HG03460 (cell line): ENCODE data around the gene MYO1D.
A peak's percentile ranks its signal among the peaks of the same experiment; 100 is the strongest.
"Not testable (repeated sequence)": the region's sequence is repeated elsewhere in the genome, so short reads cannot be mapped to it uniquely, and the experiment has no call there.

ENCODE experiments used
- ATAC-seq: cut with Tn5 transposase; IDR thresholded peaks from one replicate; pipeline ENCODE4 v1.9.1; 2021; ENCODE audit not compliant: unreplicated experiment

Gene MYO1D

GRCh38 chr17:32896647-32897258 is 19.8 kb upstream of the MYO1D start:
- ATAC-seq = no peak

GRCh38 chr17:32894245-32894644 is 17.3 kb upstream of the MYO1D start:
- no peak for ATAC-seq

GRCh38 chr17:32887410-32887809 is 10.5 kb upstream of the MYO1D start:
- not testable (repeated sequence) for ATAC-seq

- ATAC-seq = not testable (repeated sequence)
Measured at GRCh38 chr17:32886951-32887350, 10.0 kb upstream of the MYO1D start.

DNA sequence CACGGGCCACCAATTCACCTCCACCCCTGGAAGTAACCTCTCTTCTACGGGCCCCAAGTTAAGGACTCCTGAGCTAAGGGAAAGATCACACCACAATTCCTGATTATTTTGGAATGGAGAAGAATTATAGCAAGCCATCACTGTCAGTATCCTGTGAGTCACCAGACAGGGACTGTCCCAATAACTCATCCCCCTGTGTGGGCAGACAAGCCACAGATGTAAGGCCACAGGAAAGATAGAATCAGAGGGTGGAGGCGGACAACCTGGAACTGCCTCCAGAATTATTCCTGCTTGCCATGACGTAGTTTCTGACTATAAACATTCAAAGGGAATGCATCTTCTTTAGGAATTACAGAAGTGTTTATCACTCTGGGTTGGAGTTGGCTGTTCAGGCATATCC is 5.8 kb upstream of the MYO1D start:
- ATAC-seq = no peak

GRCh38 chr17:32882029-32882428 is 5.1 kb upstream of the MYO1D start:
- no peak for ATAC-seq

DNA sequence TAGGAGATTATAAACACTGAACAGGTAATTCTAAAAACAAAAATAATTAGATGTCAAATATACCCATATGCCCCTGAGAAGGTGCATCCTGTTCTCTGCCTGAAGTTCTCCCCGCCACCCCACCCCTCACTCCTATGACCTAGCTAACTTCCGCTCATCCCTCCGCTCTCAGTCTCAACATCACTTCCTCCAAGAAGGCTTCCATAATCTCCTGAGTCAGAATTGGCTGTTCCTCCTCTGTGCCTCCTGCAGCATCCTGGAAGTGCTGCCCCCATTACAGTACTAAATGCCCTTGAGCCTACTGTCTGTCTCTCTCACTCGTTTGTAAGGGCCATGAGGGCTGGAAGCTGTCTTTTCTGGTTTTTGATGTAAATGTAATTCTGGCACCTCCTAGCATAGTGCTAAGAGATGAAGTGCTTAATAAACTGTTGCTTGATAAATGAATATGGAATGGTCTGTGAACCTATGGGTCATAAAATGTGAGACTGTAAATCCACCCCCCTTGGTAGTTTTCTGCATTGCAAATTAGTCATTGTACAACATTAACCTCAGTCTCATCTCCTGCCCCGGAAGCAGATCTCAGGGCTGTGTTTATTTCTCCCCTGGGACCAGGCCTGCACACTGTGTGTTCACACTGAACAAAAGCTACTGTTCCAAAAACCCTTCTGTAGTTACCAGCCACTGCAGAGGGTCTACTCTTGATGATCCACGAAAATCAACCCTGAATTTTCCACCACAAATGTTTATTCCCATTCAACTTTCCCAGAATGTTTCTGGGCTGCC is 3.9 kb upstream of the MYO1D start:
- ATAC-seq = no peak

GRCh38 chr17:32879134-32879533 is 2.2 kb upstream of the MYO1D start:
- no peak for ATAC-seq

DNA sequence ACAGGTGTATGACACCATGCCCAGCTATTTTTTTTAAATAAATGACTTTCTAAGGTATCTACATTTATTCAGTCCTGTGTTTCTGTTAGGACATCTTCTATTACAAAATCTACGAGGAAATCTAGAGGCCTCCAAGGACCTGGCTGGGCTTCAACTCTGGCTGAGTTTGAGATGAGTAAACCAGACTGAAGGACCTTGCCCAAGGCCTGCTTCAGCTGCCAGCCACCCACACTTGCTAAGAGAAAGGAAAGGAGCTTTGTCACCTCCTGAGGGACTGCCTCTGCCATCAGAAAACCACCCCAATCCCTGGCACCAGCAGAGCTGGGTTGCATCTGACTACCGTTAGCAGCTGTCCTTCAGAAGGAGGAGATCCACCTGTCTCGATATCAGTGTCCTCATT is 1.3 kb upstream of the MYO1D start:
- ATAC-seq = no peak

GRCh38 chr17:32877164-32877764 is 340 bp upstream of the MYO1D start:
- peak; percentile 77 for ATAC-seq

GRCh38 chr17:32875923-32876416 is 954 bp downstream of the MYO1D start:
- no peak for ATAC-seq

- no peak for ATAC-seq
Measured at GRCh38 chr17:32875230-32875917, 1.6 kb downstream of the MYO1D start.

DNA sequence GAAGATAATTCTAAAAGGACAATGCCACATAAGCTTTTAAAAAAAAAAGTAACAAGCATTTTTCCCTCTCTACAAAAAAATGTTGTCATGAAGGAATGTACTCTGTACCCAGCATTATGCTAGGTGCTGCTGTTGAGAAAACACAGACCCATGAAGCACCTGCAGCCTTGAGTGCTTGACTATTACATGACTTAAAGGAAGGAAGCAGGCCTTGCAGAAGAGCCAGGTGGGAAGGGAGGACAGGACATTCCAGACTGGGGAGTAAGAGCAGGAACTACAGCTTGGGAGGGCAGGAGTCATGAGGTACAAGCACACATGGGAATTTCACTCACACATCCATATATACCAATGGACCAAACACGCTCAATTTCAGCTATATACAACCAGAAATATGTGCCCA is 3.8 kb downstream of the MYO1D start:
- no peak for ATAC-seq

DNA sequence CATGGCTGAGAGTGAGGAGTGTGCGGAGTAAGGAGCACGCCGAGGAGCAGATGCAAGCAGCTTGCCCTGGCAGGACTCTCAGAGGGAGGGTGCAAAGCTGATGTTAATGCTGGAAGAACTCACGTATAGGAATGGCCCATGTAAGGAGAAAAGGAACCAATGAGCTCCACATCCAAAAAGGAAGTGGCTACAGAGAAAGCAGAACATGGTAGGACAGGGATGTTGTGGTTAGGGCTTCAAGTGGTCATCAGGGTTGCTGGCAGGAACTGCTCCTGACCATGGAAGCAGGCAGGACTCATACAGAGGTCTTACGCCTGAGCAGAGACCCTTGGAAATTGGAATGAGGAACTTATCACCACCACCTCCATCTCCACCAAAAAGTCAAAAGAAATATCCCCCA is 5.2 kb downstream of the MYO1D start:
- ATAC-seq = no peak

DNA sequence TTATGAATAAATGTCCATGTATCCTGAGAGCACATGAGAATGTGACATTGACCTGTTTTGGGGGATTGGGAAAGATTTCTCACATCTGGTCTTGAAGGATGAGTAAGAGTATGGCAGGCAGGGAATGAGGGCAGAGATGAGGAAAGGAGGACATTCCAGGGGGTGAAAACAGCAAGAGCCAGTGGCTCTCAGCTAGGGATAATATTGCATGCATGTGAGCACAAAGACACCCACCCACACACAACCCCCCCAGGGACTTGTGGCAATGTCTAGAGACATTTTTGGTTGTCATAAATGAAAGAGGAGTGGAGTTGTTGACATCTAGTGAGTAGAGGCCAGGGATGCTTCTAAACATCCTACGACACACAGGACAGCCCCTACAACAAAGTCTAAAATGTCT is 6.0 kb downstream of the MYO1D start:
- no peak for ATAC-seq

- ATAC-seq = no peak
Measured at GRCh38 chr17:32870027-32870670, 6.8 kb downstream of the MYO1D start.

DNA sequence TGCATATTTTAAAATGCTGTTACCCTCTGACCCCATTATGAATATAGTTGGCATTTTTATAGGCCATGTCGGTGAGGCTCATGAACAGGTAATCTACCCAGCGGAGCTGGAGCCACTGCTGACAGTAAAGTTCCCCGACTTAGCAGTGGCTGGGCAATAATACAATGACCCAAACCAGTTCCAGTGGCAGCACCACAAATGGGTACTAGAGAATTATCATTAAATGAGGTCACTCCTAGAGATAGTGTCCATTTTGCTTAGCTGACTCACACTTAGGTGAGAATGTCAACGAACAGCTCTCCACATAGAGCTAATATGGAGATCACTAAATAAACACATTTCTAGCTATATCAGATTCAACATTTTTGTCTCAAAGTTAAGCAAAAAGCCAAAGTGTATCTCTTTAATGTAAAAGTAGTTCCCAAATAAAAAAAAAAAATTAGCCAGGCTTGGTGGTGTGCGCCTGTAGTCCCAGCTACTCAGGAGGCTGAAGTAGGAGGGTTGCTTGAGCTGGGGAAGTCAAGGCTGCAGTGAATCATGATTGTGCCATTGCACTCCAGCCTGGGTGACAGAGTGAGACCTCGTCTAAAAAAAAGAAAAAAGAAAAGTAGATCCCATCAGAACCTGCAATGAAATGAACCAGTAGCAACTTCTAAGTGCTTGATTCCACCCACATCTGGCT is 7.4 kb downstream of the MYO1D start:
- ATAC-seq = no peak

DNA sequence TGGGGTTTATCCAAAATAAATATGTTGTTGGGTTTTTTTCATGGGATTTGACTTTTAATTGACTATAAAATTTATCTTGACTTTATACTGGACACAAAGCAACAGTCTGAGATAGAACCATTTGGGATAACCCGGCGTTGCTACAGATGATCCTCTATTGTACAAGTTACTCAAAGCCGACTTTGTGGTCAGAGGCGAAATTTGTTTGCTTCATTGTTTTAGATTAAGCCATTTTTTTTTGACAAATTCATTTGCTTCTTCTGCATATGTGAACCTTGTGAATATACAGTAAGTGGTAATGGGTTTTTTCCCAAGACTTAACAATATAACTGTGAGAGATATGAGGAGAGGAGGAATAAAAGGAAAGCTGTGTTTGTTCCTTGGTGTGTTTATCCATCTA is 11.8 kb downstream of the MYO1D start:
- no peak for ATAC-seq

DNA sequence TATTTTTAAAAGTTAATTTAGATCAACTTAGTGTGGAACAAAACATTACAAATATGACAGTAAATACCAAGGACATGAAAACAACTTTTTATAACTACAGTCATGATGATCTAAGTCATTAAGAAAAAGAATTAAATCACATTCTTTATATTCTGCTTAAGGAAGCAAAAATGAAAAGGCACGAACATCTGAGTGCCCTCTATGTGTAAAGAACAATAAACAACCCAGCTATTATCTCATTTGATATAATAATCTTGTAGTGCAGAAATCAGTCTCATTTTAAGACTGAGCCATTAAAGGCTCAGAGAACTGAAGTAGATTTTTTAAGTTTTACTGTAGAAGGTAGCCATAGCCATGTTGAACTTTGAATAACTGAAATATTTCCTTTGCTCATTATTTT is 13.4 kb downstream of the MYO1D start:
- ATAC-seq = no peak

GRCh38 chr17:32862940-32863339 is 14.0 kb downstream of the MYO1D start:
- ATAC-seq = no peak

- ATAC-seq = no peak
Measured at GRCh38 chr17:32861981-32862380, 14.9 kb downstream of the MYO1D start.
